IPS-NIHi7 (cell line): ENCODE results near the gene NDE1.

Experiments used
- DNase-seq: peaks from one replicate; pipeline ENCODE4 v3.0.0; 2012; ENCODE audit warnings: mixed read lengths; ENCODE audit errors: extremely low spot score

NDE1 gene

DNA sequence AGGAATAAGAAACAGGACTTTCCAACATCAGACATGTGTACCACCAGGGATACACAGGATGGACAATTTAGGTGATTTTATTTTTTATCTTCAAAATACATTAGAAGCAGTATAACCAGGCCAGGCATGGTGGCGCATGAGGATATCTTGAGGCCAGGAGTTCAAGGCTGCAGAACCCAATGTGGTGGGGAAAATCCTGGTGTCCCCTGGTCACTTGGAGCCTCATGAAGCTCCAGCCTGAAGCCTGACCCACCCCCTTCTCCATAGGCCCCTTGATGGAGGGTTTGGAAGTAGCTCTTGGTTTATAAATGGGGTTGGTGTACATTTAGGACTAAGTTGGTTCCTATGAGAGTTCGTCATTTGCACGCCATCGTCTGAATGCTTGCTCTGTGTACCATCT is 118.2 kb downstream of the NDE1 start:
- DNase-seq: no peak

DNA sequence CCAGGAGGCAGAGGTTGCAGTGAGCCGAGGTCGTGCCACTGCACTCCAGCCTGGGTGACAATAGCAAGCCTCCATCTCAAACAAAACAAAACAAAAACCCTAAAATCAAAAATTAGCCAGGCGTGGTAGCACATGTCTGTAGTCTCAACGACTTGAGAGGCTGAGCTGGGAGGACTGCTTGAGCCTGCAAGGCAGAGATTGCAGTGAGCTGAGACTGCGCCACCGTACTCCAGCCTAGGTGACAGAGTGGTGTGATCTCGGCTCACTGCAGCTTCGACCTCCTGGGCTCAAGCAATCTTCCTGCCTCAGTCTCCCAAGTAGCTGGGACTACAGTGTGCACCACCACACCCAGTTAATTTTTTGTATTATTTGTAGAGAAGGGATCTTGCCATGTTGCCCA is 119.2 kb downstream of the NDE1 start:
- no peak for DNase-seq

DNA sequence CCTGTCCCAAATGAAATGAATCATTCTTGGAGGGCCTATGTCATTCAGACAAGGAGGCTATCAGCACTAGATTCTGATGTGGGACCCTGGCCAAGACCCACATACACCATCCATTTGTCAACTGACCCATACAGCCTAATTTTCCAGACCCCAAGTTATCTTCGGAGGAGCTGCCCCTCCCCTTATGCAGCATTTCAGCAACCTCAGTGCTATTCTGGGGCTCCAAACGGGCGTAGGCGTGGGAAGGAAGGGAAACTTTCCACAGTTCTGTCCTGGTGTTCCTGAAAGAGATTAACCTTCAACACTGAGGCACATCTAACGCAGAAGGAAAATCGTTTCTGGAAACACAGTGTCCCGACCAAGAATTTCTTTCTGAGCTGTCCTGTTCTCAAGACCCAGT is 120.1 kb downstream of the NDE1 start:
- no peak for DNase-seq

DNA sequence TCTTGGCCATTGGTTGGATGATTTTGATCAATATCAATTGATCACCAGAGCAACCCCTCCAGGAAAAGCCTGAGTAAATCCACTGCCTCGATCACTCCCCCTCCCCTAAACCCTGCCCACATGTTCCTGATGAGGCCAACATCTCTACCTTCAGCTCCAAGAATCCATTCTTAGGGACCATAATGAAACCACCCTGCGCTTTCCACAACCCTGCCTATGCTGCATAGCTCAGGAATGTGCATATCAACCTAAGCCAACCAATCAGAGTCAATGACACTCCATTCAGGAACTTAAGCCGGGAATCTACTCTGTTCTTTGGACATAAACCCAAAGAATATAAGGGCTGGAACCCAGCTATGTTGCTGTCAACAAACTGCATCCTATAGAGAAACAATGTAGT is 120.5 kb downstream of the NDE1 start:
- no peak for DNase-seq

DNA sequence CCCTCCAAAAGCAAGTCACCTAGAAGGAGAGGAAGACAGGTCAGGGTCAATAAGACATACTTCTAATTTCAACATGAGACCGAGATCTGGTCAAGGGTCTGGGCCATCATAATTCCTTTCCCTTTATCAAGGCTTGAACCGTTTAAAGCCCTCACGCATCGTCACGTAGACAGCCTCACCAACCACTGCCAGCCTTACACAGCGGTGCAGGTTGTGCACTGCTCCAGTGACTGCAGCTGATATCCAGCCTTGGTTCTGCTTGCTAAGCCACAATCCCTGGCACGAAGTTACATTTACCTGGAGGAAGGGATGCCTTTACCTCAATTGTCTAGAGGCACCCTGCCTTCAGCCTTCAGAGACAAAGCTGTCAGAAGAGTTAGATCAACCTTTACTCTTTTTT is 121.6 kb downstream of the NDE1 start:
- no peak for DNase-seq

DNA sequence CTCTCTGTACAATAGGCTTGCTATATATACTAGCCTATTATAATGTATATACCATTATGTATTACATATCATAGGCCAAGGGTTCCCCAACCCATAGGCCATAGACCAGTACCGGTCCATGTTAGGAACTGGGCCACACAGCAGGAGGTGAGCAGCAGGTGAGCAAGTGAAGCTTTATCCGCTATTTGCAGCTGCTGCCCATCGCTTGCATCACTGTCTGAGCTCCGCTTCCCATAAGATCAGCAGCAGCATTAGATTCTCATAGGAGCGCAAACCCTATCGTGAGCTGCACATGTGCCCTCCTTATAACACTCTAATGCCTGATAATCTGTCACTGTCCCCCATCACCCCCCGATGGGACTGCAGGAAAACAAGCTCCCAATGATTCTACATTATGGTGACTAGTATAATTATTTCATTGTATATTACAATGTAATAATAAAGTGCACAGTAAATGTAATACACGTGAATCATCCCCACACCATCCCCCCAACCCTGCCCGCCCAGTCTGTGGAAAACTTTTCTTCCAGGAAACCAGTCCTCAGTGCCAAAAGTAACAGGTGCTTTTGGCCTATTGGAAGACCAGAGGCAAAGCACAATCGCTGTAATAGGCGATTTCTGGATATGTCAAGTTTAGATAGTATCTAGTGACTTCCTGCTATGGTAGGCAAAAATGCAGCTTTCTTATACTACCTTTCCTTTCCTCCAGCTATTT is 122.7 kb downstream of the NDE1 start:
- no peak for DNase-seq

DNA sequence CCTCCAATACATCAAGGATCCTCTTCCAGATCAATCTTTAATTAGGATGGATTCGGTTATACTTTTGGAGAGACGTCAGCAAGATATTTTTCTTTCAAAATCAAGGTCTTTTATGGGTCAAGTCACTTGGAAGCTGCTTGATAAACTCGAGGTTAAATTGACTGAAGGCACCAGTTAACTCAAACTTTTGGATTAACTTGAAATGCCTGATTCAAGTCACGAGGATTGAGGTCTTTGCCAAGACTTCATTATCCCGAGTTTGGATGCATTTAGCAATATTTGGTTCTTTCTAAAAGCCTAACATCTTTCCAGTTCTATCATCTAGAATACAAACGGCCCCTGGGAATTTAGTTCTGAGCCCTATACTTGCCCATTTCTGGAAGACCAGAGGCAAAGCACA is 123.9 kb downstream of the NDE1 start:
- DNase-seq: no peak

DNA sequence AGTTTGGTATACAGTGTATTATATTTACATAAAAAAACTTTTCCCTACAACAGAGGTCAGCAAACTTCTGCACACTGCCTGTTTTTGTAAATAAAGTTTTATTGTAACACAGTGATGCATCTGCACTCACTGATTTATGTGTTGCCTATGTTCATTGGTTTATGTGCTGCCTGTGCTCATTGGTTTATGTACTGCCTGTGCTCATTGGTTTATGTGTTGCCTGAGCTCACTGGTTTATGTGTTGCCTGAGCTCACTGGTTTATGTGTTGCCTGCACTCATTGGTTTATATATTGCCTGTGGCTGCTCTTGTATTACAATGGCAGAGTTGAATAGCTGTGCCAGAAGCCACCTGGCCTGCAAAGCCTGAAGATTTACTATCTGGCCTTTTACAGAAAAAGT is 125.2 kb downstream of the NDE1 start:
- no peak for DNase-seq

DNA sequence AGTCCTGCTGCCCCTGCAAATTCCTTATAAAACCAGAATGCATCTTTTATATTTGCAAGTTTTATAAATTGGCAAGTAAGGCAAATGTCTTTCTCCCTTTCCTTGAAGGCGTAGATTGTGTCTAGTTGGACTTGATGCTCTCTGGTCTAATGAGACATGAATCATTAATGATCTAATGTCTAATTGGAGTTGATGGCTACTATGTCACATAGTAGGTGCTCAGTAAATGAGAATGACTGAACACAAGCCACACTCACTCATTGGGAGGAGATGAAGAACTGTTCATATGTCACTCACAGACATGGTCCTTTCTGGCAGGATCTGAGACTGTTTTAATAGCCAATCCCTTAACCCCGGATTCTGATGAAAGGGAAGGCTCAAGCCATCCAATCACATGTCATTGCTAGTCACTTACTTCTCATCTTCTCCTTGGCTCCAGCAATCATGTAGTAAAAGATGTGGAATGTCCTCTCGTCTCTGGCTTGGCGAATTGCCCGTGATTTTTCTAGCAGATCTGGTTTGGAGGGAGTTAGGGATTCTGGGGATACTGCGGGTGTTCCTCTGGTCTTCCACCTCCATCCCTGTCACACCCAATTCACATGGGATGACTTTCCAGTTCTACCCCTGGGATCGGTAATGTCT is 125.7 kb downstream of the NDE1 start:
- DNase-seq: no peak
